Measurements from ENCODE around the gene CYP2W1. TPM values are rescaled to one million over a fixed set of nuclear protein-coding genes. Genes with fewer than 3 reads are reported as not detected.

The CYP2W1 gene
- total and polyA plus RNA-seq, 2 donors (not counting 3 experiments of a cell fraction or from before 2014, with no cell fraction given), result not detected

DNA sequence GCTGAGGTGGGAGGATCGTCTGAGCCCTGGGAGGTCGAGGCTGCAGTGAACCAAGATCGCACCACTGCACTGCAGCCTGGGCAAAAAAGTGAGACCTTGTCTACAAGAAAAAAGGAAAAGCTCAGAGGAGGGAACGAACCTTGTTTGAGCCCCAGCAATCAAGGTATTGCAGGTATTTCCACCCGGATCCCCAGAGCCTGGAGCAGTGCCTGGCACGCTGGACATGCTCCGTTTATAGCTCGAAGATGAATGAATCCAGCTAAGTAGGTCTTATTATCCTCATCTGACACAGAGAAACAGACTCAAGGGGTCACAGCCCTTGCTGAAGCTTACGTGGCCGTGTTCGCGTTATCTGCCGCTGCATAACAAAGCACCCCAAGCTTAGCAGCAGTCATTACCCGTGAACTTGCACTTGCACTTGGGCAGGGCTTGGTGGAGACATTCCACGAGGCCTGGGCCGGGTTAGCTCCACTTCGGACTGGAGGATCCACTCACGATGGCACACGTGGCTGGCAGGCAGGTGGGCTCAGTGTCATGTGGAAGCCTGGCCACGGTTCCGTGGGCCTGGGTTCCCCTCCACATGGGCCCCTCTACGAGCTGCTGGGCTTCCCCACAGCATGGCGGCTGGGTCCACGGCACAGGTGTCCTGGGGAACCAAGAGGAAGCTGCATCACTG, 4.4 kb upstream of the CYP2W1 start:
- peaks cover 9% of the 10 kb centered on the region for H3K4me1 ChIP-seq (ENCODE audit: control insufficient read depth, extremely low read depth, insufficient read depth, low read length)

More for the DNA sequence above, 4.4 kb upstream of the CYP2W1 start:
- H2AFZ ChIP-seq (ENCODE audit: low read depth, low read length), result no peak overlapping the region
- CTCF ChIA-PET, result interaction anchor here (1.2 to 1.8 kb wide), 2 partner anchors 10 to 14 kb away, joined by 3 to 12 read pairs; no protein-coding TSS in a partner anchor
- no TSS peak for BruUV-seq (replicated peaks)
- intact Hi-C loops (cut with micrococcal nuclease), result no loop called here
- no peak for TF ChIP-seq FOS (IDR thresholded peaks at IDR 0.05; ENCODE audit: borderline replicate concordance, insufficient read depth, low read length)
- TF ChIP-seq, protein P1, sequence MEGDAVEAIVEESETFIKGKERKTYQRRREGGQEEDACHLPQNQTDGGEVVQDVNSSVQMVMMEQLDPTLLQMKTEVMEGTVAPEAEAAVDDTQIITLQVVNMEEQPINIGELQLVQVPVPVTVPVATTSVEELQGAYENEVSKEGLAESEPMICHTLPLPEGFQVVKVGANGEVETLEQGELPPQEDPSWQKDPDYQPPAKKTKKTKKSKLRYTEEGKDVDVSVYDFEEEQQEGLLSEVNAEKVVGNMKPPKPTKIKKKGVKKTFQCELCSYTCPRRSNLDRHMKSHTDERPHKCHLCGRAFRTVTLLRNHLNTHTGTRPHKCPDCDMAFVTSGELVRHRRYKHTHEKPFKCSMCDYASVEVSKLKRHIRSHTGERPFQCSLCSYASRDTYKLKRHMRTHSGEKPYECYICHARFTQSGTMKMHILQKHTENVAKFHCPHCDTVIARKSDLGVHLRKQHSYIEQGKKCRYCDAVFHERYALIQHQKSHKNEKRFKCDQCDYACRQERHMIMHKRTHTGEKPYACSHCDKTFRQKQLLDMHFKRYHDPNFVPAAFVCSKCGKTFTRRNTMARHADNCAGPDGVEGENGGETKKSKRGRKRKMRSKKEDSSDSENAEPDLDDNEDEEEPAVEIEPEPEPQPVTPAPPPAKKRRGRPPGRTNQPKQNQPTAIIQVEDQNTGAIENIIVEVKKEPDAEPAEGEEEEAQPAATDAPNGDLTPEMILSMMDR (IDR thresholded peaks at IDR 0.05; ENCODE audit: extremely low read depth in 1 of 2, insufficient read depth in 1 of 2, low read depth in 1 of 2, low read length in 2 of 2), result no peak
- TF ChIP-seq GATA2 (IDR thresholded peaks at IDR 0.05; ENCODE audit: insufficient read depth, insufficient read length, low read depth, low read length), result no peak
- TF ChIP-seq, protein P2, sequence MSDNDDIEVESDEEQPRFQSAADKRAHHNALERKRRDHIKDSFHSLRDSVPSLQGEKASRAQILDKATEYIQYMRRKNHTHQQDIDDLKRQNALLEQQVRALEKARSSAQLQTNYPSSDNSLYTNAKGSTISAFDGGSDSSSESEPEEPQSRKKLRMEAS (IDR thresholded peaks at IDR 0.05; ENCODE audit: insufficient read depth, insufficient read length), result no peak
- TF ChIP-seq POLR2AphosphoS5 (IDR thresholded peaks at IDR 0.05; ENCODE audit: insufficient read depth, low read depth, low read length), result no peak
- TF ChIP-seq EZH2 (IDR thresholded peaks at IDR 0.05; ENCODE audit: borderline replicate concordance, low read depth, low read length, severe bottlenecking), result no peak
- TF ChIP-seq MYC (IDR thresholded peaks at IDR 0.05; ENCODE audit: low read depth, low read length), result no peak
- no peak for TF ChIP-seq JUN (IDR thresholded peaks at IDR 0.05; ENCODE audit: borderline replicate concordance, insufficient read depth, insufficient read length, low read depth)
- TF ChIP-seq POLR2A (IDR thresholded peaks at IDR 0.05; ENCODE audit: low read depth, low read length), result no peak
- no peak overlapping the region for H3K27ac ChIP-seq (ENCODE audit: insufficient read depth, low read depth, low read length)
- DNase-seq (ENCODE audit: low read depth, low spot score) (no peak), FAIRE-seq (no peak)
- H3K9me1 ChIP-seq (replicated peaks; ENCODE audit: control insufficient read depth, extremely low read depth, insufficient read depth, low read length), result no peaks in the 10 kb centered on the region
- peaks cover 17% of the 10 kb centered on the region for H3K79me2 ChIP-seq (ENCODE audit: control insufficient read depth, insufficient read depth, low read length)
- POLR2A ChIA-PET, result no interaction called here
- H4K20me1 ChIP-seq (replicated peaks; ENCODE audit: control insufficient read depth, extremely low read depth, insufficient read depth, low read length), result no peaks in the 10 kb centered on the region
- no peaks in the 10 kb centered on the region for H3K9me3 ChIP-seq (replicated peaks; ENCODE audit: control insufficient read depth, insufficient read depth, low read length)
- H3K4me2 ChIP-seq (ENCODE audit: insufficient read depth, low read length), result no peak overlapping the region
- H3K9ac ChIP-seq (replicated peaks; ENCODE audit: extremely low read depth, insufficient read depth, low read length), result no peak overlapping the region
- dilution Hi-C loops (cut with MboI; ENCODE audit: extremely low pct_ligation_motif_present, low sequenced_read_pairs), result no loop called here
- no peaks in the 10 kb centered on the region for H3K27me3 ChIP-seq (ENCODE audit: control insufficient read depth in 2 of 2, insufficient read depth in 2 of 2, low read length in 2 of 2)
- H3K36me3 ChIP-seq (ENCODE audit: control insufficient read depth in 2 of 2, extremely low read depth in 1 of 2, insufficient read depth in 2 of 2, low read length in 2 of 2), result no peaks in the 10 kb centered on the region
- H3K4me3 ChIP-seq (replicated peaks in 1 of 3; ENCODE audit: insufficient read depth in 1 of 3, low read depth in 1 of 3, low read length in 3 of 3), result no peak overlapping the region

Data from endothelial cell of umbilical vein (primary cell).